ENCODE data around the gene KIFAP3.

DNA sequence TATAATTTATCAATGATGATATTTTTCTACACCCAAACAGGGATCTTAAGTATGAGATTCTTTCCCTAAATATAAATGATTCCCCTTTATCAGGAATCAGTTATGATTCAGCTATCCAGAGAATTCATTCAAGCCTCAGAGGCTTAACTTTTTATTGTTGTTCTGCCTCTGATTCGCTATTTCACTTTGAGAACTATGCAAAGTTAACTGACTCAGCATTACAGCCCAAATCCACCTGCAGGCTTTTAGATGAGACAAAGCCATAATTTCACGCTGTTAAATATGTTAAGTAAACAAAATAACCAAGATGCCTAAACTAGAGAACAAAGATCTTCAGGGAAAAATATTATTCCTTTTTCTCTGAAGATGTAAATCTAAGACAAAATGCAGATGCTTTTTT is 189.3 kb downstream of the KIFAP3 start:
- TF ChIP-seq TCF7L2 (IDR thresholded peaks at IDR 0.05; ENCODE audit: low read depth, low read length) (no peak), POLR2AphosphoS5 (IDR thresholded peaks at IDR 0.05; ENCODE audit: low read depth, low read length) (no peak), SIN3A (IDR thresholded peaks at IDR 0.05; ENCODE audit: borderline replicate concordance, insufficient read depth, low read depth, low read length) (no peak)
- TF ChIP-seq, protein P1, sequence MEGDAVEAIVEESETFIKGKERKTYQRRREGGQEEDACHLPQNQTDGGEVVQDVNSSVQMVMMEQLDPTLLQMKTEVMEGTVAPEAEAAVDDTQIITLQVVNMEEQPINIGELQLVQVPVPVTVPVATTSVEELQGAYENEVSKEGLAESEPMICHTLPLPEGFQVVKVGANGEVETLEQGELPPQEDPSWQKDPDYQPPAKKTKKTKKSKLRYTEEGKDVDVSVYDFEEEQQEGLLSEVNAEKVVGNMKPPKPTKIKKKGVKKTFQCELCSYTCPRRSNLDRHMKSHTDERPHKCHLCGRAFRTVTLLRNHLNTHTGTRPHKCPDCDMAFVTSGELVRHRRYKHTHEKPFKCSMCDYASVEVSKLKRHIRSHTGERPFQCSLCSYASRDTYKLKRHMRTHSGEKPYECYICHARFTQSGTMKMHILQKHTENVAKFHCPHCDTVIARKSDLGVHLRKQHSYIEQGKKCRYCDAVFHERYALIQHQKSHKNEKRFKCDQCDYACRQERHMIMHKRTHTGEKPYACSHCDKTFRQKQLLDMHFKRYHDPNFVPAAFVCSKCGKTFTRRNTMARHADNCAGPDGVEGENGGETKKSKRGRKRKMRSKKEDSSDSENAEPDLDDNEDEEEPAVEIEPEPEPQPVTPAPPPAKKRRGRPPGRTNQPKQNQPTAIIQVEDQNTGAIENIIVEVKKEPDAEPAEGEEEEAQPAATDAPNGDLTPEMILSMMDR (IDR thresholded peaks at IDR 0.05) = no peak
- TF ChIP-seq, protein P2, sequence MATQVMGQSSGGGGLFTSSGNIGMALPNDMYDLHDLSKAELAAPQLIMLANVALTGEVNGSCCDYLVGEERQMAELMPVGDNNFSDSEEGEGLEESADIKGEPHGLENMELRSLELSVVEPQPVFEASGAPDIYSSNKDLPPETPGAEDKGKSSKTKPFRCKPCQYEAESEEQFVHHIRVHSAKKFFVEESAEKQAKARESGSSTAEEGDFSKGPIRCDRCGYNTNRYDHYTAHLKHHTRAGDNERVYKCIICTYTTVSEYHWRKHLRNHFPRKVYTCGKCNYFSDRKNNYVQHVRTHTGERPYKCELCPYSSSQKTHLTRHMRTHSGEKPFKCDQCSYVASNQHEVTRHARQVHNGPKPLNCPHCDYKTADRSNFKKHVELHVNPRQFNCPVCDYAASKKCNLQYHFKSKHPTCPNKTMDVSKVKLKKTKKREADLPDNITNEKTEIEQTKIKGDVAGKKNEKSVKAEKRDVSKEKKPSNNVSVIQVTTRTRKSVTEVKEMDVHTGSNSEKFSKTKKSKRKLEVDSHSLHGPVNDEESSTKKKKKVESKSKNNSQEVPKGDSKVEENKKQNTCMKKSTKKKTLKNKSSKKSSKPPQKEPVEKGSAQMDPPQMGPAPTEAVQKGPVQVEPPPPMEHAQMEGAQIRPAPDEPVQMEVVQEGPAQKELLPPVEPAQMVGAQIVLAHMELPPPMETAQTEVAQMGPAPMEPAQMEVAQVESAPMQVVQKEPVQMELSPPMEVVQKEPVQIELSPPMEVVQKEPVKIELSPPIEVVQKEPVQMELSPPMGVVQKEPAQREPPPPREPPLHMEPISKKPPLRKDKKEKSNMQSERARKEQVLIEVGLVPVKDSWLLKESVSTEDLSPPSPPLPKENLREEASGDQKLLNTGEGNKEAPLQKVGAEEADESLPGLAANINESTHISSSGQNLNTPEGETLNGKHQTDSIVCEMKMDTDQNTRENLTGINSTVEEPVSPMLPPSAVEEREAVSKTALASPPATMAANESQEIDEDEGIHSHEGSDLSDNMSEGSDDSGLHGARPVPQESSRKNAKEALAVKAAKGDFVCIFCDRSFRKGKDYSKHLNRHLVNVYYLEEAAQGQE (IDR thresholded peaks at IDR 0.05; ENCODE audit: insufficient read depth in 1 of 2, low read depth in 2 of 2, low read length in 1 of 2) = no peak
